ENCODE measurements around the gene SART1.

The SART1 gene

GRCh38 chr11:65921033-65921555, 40.4 kb upstream of the SART1 start:
- H3K36me3 ChIP-seq (ENCODE audit: insufficient read depth, low read length) = no peaks in the 10 kb centered on the region; the same call in 1 of the 2 replicates
- peaks cover 8% of the 10 kb centered on the region; the same call in 1 of the 2 replicates for H3K4me1 ChIP-seq (ENCODE audit: insufficient read depth, low read length)
- H3K9ac ChIP-seq (ENCODE audit: low read depth, low read length) = no peak overlapping the region
- no peaks in the 10 kb centered on the region for H3K9me3 ChIP-seq (ENCODE audit: control insufficient read depth, insufficient read depth, low read length)

GRCh38 chr11:65921876-65922275, 39.7 kb upstream of the SART1 start:
- no peaks in the 10 kb centered on the region; the same call in 1 of the 2 replicates for H3K36me3 ChIP-seq (ENCODE audit: insufficient read depth, low read length)
- no peak overlapping the region for H3K9ac ChIP-seq (ENCODE audit: low read depth, low read length)
- H3K4me1 ChIP-seq (ENCODE audit: insufficient read depth, low read length) = peaks cover under 1% of the 10 kb centered on the region; the same call in 1 of the 2 replicates
- H3K9me3 ChIP-seq (ENCODE audit: control insufficient read depth, insufficient read depth, low read length) = no peaks in the 10 kb centered on the region

- no peaks in the 10 kb centered on the region for H3K9me3 ChIP-seq (ENCODE audit: control insufficient read depth, insufficient read depth, low read length)
- no peak overlapping the region for H3K9ac ChIP-seq (ENCODE audit: low read depth, low read length)
- H3K4me1 ChIP-seq (ENCODE audit: insufficient read depth, low read length) = no peaks in the 10 kb centered on the region; the same call in 1 of the 2 replicates
- no peaks in the 10 kb centered on the region; the same call in 1 of the 2 replicates for H3K36me3 ChIP-seq (ENCODE audit: insufficient read depth, low read length)
These were observed 39.0 kb upstream of the SART1 start for GRCh38 chr11:65922565-65922964.

GRCh38 chr11:65925397-65925796, 36.1 kb upstream of the SART1 start:
- H3K9me3 ChIP-seq (ENCODE audit: control insufficient read depth, insufficient read depth, low read length) = no peaks in the 10 kb centered on the region
- H3K36me3 ChIP-seq (ENCODE audit: insufficient read depth, low read length) = no peaks in the 10 kb centered on the region; the same call in 1 of the 2 replicates
- H3K9ac ChIP-seq (ENCODE audit: low read depth, low read length) = no peak overlapping the region
- no peaks in the 10 kb centered on the region; the same call in 1 of the 2 replicates for H3K4me1 ChIP-seq (ENCODE audit: insufficient read depth, low read length)

- Histone ChIP-seq H3K9me3 (ENCODE audit: control insufficient read depth, insufficient read depth, low read length) (no peaks in the 10 kb centered on the region), H3K4me1 (ENCODE audit: insufficient read depth, low read length) (peaks cover 9% of the 10 kb centered on the region; the same call in 1 of the 2 replicates), H3K36me3 (ENCODE audit: insufficient read depth, low read length) (no peaks in the 10 kb centered on the region), H3K9ac (ENCODE audit: low read depth, low read length) (no peak overlapping the region)
These were observed 33.6 kb upstream of the SART1 start for GRCh38 chr11:65927904-65928397.

GRCh38 chr11:65928667-65929066, 32.9 kb upstream of the SART1 start:
- Histone ChIP-seq H3K9me3 (ENCODE audit: control insufficient read depth, insufficient read depth, low read length) (no peaks in the 10 kb centered on the region), H3K36me3 (ENCODE audit: insufficient read depth, low read length) (no peaks in the 10 kb centered on the region), H3K9ac (ENCODE audit: low read depth, low read length) (no peak overlapping the region), H3K4me1 (ENCODE audit: insufficient read depth, low read length) (peaks cover 9% of the 10 kb centered on the region; the same call in 1 of the 2 replicates)

GRCh38 chr11:65931773-65932557, 29.6 kb upstream of the SART1 start:
- H3K4me1 ChIP-seq (ENCODE audit: insufficient read depth, low read length) = peaks cover 9% of the 10 kb centered on the region; the same call in 1 of the 2 replicates
- no peaks in the 10 kb centered on the region for H3K9me3 ChIP-seq (ENCODE audit: control insufficient read depth, insufficient read depth, low read length)
- peak overlapping the region; percentile 54; the same call in 1 of the 2 replicates for H3K9ac ChIP-seq (ENCODE audit: low read depth, low read length)
- H3K36me3 ChIP-seq (ENCODE audit: insufficient read depth, low read length) = no peaks in the 10 kb centered on the region

GRCh38 chr11:65932558-65932919, 29.0 kb upstream of the SART1 start:
- Histone ChIP-seq H3K9me3 (ENCODE audit: control insufficient read depth, insufficient read depth, low read length) (no peaks in the 10 kb centered on the region), H3K36me3 (ENCODE audit: insufficient read depth, low read length) (no peaks in the 10 kb centered on the region), H3K4me1 (ENCODE audit: insufficient read depth, low read length) (peaks cover 12% of the 10 kb centered on the region), H3K9ac (ENCODE audit: low read depth, low read length) (peak overlapping the region; percentile 54; the same call in 1 of the 2 replicates)

- Histone ChIP-seq H3K9me3 (ENCODE audit: control insufficient read depth, insufficient read depth, low read length) (no peaks in the 10 kb centered on the region), H3K36me3 (ENCODE audit: insufficient read depth, low read length) (no peaks in the 10 kb centered on the region), H3K4me1 (ENCODE audit: insufficient read depth, low read length) (peaks cover 16% of the 10 kb centered on the region), H3K9ac (ENCODE audit: low read depth, low read length) (no peak overlapping the region)
These were observed 27.5 kb upstream of the SART1 start for GRCh38 chr11:65934014-65934413.

GRCh38 chr11:65937766-65938165, 23.8 kb upstream of the SART1 start:
- Histone ChIP-seq H3K9me3 (ENCODE audit: control insufficient read depth, insufficient read depth, low read length) (no peaks in the 10 kb centered on the region), H3K36me3 (ENCODE audit: insufficient read depth, low read length) (no peaks in the 10 kb centered on the region), H3K4me1 (ENCODE audit: insufficient read depth, low read length) (peaks cover 7% of the 10 kb centered on the region), H3K9ac (ENCODE audit: low read depth, low read length) (no peak overlapping the region)

GRCh38 chr11:65941720-65942310, 19.7 kb upstream of the SART1 start:
- no peak overlapping the region for H3K9ac ChIP-seq (ENCODE audit: low read depth, low read length)
- peaks cover 19% of the 10 kb centered on the region for H3K4me1 ChIP-seq (ENCODE audit: insufficient read depth, low read length)
- no peaks in the 10 kb centered on the region for H3K36me3 ChIP-seq (ENCODE audit: insufficient read depth, low read length)
- no peaks in the 10 kb centered on the region for H3K9me3 ChIP-seq (ENCODE audit: control insufficient read depth, insufficient read depth, low read length)

- Histone ChIP-seq H3K9ac (ENCODE audit: low read depth, low read length) (no peak overlapping the region), H3K9me3 (ENCODE audit: control insufficient read depth, insufficient read depth, low read length) (no peaks in the 10 kb centered on the region)
These were observed 19.0 kb upstream of the SART1 start for GRCh38 chr11:65942531-65942930.

GRCh38 chr11:65944191-65944590, 17.3 kb upstream of the SART1 start:
- no peaks in the 10 kb centered on the region for H3K36me3 ChIP-seq (ENCODE audit: insufficient read depth, low read length)
- no peak overlapping the region for H3K9ac ChIP-seq (ENCODE audit: low read depth, low read length)
- H3K9me3 ChIP-seq (ENCODE audit: control insufficient read depth, insufficient read depth, low read length) = no peaks in the 10 kb centered on the region

More at GRCh38 chr11:65942531-65942930, 19.0 kb upstream of the SART1 start:
- H3K36me3 ChIP-seq (ENCODE audit: insufficient read depth, low read length) = no peaks in the 10 kb centered on the region
- H3K4me1 ChIP-seq (ENCODE audit: insufficient read depth, low read length) = peaks cover 16% of the 10 kb centered on the region

GRCh38 chr11:65944767-65945166, 16.8 kb upstream of the SART1 start:
- no peak overlapping the region for H3K9ac ChIP-seq (ENCODE audit: low read depth, low read length)
- no peaks in the 10 kb centered on the region for H3K9me3 ChIP-seq (ENCODE audit: control insufficient read depth, insufficient read depth, low read length)
- peaks cover 12% of the 10 kb centered on the region; the same call in 1 of the 2 replicates for H3K4me1 ChIP-seq (ENCODE audit: insufficient read depth, low read length)
- H3K36me3 ChIP-seq (ENCODE audit: insufficient read depth, low read length) = no peaks in the 10 kb centered on the region

More at GRCh38 chr11:65944191-65944590, 17.3 kb upstream of the SART1 start:
- H3K4me1 ChIP-seq (ENCODE audit: insufficient read depth, low read length) = peaks cover 12% of the 10 kb centered on the region; the same call in 1 of the 2 replicates
